ENCODE data around the gene IL15RA. TPM values are rescaled to one million over a fixed set of nuclear protein-coding genes. Genes with fewer than 3 reads are reported as not detected.

The IL15RA gene
- polyA plus RNA-seq, 2 of the 4 experiments (the other 2 are of a cell fraction): 0.46 to 0.83 TPM

- no peak for DNase-seq (ENCODE audit: low read depth in 1 of 2, low spot score in 1 of 2)
- TF ChIP-seq KDM5A (IDR thresholded peaks at IDR 0.05) (no peak), HDAC2 (IDR thresholded peaks at IDR 0.05) (no peak), RFX5 (IDR thresholded peaks at IDR 0.05) (no peak), POLR2AphosphoS2 (conservative IDR thresholded peaks at IDR 0.05; ENCODE audit: low read length) (no peak), HOXA7 (CRISPR knock-in tag; IDR thresholded peaks at IDR 0.05) (no peak), RCOR1 (IDR thresholded peaks at IDR 0.05; ENCODE audit: low read depth, low read length) (no peak)
- H3K4me3 ChIP-seq: no peak overlapping the region
- POLR2A ChIA-PET: no interaction called here
- H3K9me3 ChIP-seq: no peaks in the 10 kb centered on the region
- no peak overlapping the region for H3K27ac ChIP-seq
- H3K4me2 ChIP-seq: no peak overlapping the region
- FAIRE-seq: no peak
- H3K4me1 ChIP-seq: peaks cover 13% of the 10 kb centered on the region; the same call in 2 of the 3 replicates
- WGBS (ENCODE audit: missing lambda C conversion rate): 86% methylated on average over 10 of the region's 10 CpGs
- ATAC-seq: no peak; a peak in 1 of 6 replicates
- CTCF ChIA-PET: interaction anchor here (1.9 kb wide), 1 partner anchor 55 kb away, joined by 6 read pairs; no protein-coding TSS in a partner anchor
Observed at GRCh38 chr10:5959581-5960069, 17.7 kb downstream of the IL15RA start.

GRCh38 chr10:5959142-5959541 lies 18.2 kb downstream of the IL15RA start:
- CTCF ChIA-PET: interaction anchor here (0.7 to 1.9 kb wide), 4 partner anchors 55 to 527 kb away, joined by 3 to 6 read pairs (median 4); no protein-coding TSS in a partner anchor
- Histone ChIP-seq H3K27ac (no peak overlapping the region), H3K4me3 (no peak overlapping the region), H3K4me1 (peaks cover 13% of the 10 kb centered on the region; the same call in 2 of the 3 replicates), H3K9me3 (no peaks in the 10 kb centered on the region), H3K4me2 (no peak overlapping the region)
- ATAC-seq (no peak), FAIRE-seq (no peak), DNase-seq (ENCODE audit: low read depth in 1 of 2, low spot score in 1 of 2) (no peak)
- TF ChIP-seq TFCP2L1 (CRISPR knock-in tag; IDR thresholded peaks at IDR 0.05) (no peak), NPAS2 (CRISPR knock-in tag; IDR thresholded peaks at IDR 0.05; ENCODE audit: borderline replicate concordance) (no peak), MAX (IDR thresholded peaks at IDR 0.05) (no peak)
- 70% methylated on average over 4 of the region's 5 CpGs for WGBS (ENCODE audit: missing lambda C conversion rate)
- POLR2A ChIA-PET: no interaction called here

- H3K4me3 ChIP-seq: no peak overlapping the region
- DNase-seq (ENCODE audit: low read depth in 1 of 2, low spot score in 1 of 2) (no peak), ATAC-seq (no peak), FAIRE-seq (no peak)
- H3K4me2 ChIP-seq: no peak overlapping the region
- TF ChIP-seq NFE2L2 (conservative IDR thresholded peaks at IDR 0.05; ENCODE audit: low read length): 0 out of 2 replicates have a peak, but pooled peaks have one; percentile 37
- TF ChIP-seq RFX5 (IDR thresholded peaks at IDR 0.05): no peak
- H3K4me1 ChIP-seq: peaks cover 13% of the 10 kb centered on the region; the same call in 2 of the 3 replicates
- POLR2A ChIA-PET: no interaction called here
- no peaks in the 10 kb centered on the region for H3K9me3 ChIP-seq
- WGBS (ENCODE audit: missing lambda C conversion rate): 59% methylated on average over 6 of the region's 6 CpGs
- no peak overlapping the region for H3K27ac ChIP-seq
- CTCF ChIA-PET: interaction anchor here (0.7 to 0.9 kb wide), 3 partner anchors 123 to 527 kb away, joined by 3 to 4 read pairs (median 3); no protein-coding TSS in a partner anchor
Observed at GRCh38 chr10:5958675-5959074, 18.7 kb downstream of the IL15RA start.

GRCh38 chr10:5958077-5958476 lies 19.3 kb downstream of the IL15RA start:
- CTCF ChIA-PET: interaction anchor here (0.7 to 1.0 kb wide), 3 partner anchors 9 to 62 kb away, joined by 3 read pairs; no protein-coding TSS in a partner anchor
- Histone ChIP-seq H3K4me2 (no peak overlapping the region), H3K4me3 (no peak overlapping the region), H3K4me1 (peaks cover 13% of the 10 kb centered on the region; the same call in 2 of the 3 replicates), H3K27ac (no peak overlapping the region), H3K9me3 (no peaks in the 10 kb centered on the region)
- POLR2A ChIA-PET: no interaction called here
- ATAC-seq (no peak), DNase-seq (ENCODE audit: low read depth in 1 of 2, low spot score in 1 of 2) (no peak), FAIRE-seq (no peak)
- WGBS (ENCODE audit: missing lambda C conversion rate): 75% methylated on average over 2 of the region's 2 CpGs
- TF ChIP-seq BCL3 (IDR thresholded peaks at IDR 0.05): no peak

GRCh38 chr10:5956146-5956936 lies 21.0 kb downstream of the IL15RA start:
- H3K4me2 ChIP-seq: no peak overlapping the region
- POLR2A ChIA-PET: no interaction called here
- H3K27ac ChIP-seq: no peak overlapping the region
- H3K4me3 ChIP-seq: no peak overlapping the region
- no peak for ATAC-seq
- no peak for FAIRE-seq
- no peak for DNase-seq (ENCODE audit: low read depth in 1 of 2, low spot score in 1 of 2)
- TF ChIP-seq GATA3 (IDR thresholded peaks at IDR 0.05; ENCODE audit: borderline replicate concordance): no peak
- no peak for TF ChIP-seq CBX2 (IDR thresholded peaks at IDR 0.05; ENCODE audit: borderline replicate concordance, low read depth)
- TF ChIP-seq PBX3 (IDR thresholded peaks at IDR 0.05): no peak
- no peak for TF ChIP-seq MYC (IDR thresholded peaks at IDR 0.05; ENCODE audit: borderline replicate concordance, low read length)
- no peak for TF ChIP-seq CEBPB (IDR thresholded peaks at IDR 0.05)
- TF ChIP-seq TP53 (CRISPR knock-in tag; IDR thresholded peaks at IDR 0.05): no peak
- no peak for TF ChIP-seq EHMT2 (IDR thresholded peaks at IDR 0.05; ENCODE audit: low read depth)
- no peak for TF ChIP-seq MAFK (IDR thresholded peaks at IDR 0.05; ENCODE audit: partially characterized antibody)
- no peak for TF ChIP-seq RFX5 (IDR thresholded peaks at IDR 0.05)
- TF ChIP-seq HEYL (CRISPR knock-in tag; IDR thresholded peaks at IDR 0.05): no peak
- no peak for TF ChIP-seq NR3C1 (IDR thresholded peaks at IDR 0.05)
- TF ChIP-seq PHF8 (IDR thresholded peaks at IDR 0.05; ENCODE audit: borderline replicate concordance, low read depth): no peak
- no peak for TF ChIP-seq MAZ (IDR thresholded peaks at IDR 0.05; ENCODE audit: borderline replicate concordance, low read depth, low read length)
- no peak for TF ChIP-seq FOXS1 (CRISPR knock-in tag; IDR thresholded peaks at IDR 0.05)
- TF ChIP-seq ZSCAN20 (CRISPR knock-in tag; IDR thresholded peaks at IDR 0.05): no peak
- TF ChIP-seq ZC3H11A (IDR thresholded peaks at IDR 0.05): no peak
- 85% methylated on average over 17 of the region's 17 CpGs for WGBS (ENCODE audit: missing lambda C conversion rate)
- H3K4me1 ChIP-seq: peaks cover 16% of the 10 kb centered on the region
- H3K9me3 ChIP-seq: no peaks in the 10 kb centered on the region
- CTCF ChIA-PET: interaction anchor here (0.9 kb wide), 1 partner anchor 8 kb away, joined by 3 read pairs; no protein-coding TSS in a partner anchor
